Measurements from ENCODE around the gene TNPO3.

DNA sequence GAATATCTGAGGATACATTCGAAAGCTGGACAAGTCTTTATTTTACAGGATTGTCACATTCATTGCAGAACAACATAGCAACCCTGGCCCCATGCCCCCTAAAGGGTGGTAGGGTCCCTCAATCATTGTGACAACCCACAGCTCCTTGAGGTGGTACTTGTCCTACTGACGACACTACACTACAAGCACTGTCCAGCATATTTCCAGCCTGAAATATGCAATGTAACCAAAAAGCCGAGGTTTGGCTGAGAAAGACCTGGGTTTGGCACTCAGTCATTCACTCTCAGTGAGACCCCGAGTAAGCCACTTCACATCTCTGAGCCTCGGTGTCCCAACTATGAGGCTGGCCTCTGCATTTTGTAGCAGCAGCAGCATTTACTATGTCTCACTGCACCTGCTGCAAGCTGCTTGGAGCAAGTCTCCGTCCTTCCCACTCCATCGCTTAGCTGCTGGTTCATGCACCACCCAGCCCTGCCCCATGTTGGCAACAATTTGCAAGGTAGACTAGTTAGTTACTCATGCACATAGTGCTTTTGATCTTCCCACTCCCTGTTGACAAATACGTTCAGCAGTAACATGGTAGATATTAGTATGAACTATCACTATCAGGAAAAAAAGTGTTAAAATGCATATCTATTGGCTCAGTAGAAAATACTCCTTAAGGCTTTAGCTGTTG is 43.6 kb upstream of the TNPO3 start:
- TF ChIP-seq, protein P1, sequence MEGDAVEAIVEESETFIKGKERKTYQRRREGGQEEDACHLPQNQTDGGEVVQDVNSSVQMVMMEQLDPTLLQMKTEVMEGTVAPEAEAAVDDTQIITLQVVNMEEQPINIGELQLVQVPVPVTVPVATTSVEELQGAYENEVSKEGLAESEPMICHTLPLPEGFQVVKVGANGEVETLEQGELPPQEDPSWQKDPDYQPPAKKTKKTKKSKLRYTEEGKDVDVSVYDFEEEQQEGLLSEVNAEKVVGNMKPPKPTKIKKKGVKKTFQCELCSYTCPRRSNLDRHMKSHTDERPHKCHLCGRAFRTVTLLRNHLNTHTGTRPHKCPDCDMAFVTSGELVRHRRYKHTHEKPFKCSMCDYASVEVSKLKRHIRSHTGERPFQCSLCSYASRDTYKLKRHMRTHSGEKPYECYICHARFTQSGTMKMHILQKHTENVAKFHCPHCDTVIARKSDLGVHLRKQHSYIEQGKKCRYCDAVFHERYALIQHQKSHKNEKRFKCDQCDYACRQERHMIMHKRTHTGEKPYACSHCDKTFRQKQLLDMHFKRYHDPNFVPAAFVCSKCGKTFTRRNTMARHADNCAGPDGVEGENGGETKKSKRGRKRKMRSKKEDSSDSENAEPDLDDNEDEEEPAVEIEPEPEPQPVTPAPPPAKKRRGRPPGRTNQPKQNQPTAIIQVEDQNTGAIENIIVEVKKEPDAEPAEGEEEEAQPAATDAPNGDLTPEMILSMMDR (IDR thresholded peaks at IDR 0.05), result no peak
- no peak for TF ChIP-seq POLR2A (IDR thresholded peaks at IDR 0.05)
